SK-N-MC (cell line): ENCODE data around the gene DACT2.
A peak's percentile ranks its signal among the peaks of the same experiment; 100 is the strongest.
"Not testable (repeated sequence)": the region's sequence is repeated elsewhere in the genome, so short reads cannot be mapped to it uniquely, and the experiment has no call there.

Experiments
- DNase-seq: peaks from one replicate; pipeline ENCODE4 v3.0.0-alpha.2; 2011; ENCODE audit warnings: low read depth, low spot score
- H3K27ac ChIP-seq: fragments of 200-600 bp; sonication (generic); 2 replicates; pipeline ENCODE4 v1.5.1; 2016; ENCODE audit warnings: mixed run types
- H3K36me3 ChIP-seq: fragments of 200-600 bp; sonication (generic); 2 replicates; pipeline ENCODE4 v1.6.1; 2017; ENCODE audit warnings: antibody characterized with exemption, low read length, mixed read lengths; ENCODE audit not compliant: insufficient read depth
- H3K4me3 ChIP-seq: fragments of 200-600 bp; sonication (generic); 2 replicates; pipeline ENCODE4 v1.5.1; 2016
- H3K9ac ChIP-seq: fragments of 200-600 bp; sonication (generic); 2 replicates; pipeline ENCODE4 v1.8.0; 2017; ENCODE audit warnings: mixed run types, mixed read lengths; ENCODE audit not compliant: insufficient read length
- H3K9me3 ChIP-seq: fragments of 200-600 bp; sonication (generic); 2 replicates; pipeline ENCODE4 v1.6.1; 2017; ENCODE audit warnings: low read depth, mild to moderate bottlenecking, antibody characterized with exemption, low read length, moderate library complexity, mixed read lengths
- EZH2 ChIP-seq: fragments of 200-600 bp; sonication (generic); IDR thresholded peaks from one replicate; pipeline ENCODE4 v1.6.1; 2017; ENCODE audit warnings: antibody characterized with exemption
- FOXP2 ChIP-seq: optimal IDR thresholded peaks from 2 replicates; pipeline ENCODE3; 2011; ENCODE audit warnings: mild to moderate bottlenecking, moderate library complexity; ENCODE audit not compliant: insufficient read depth; ENCODE audit errors: extremely low read length, control extremely low read depth
- POLR2AphosphoS5 ChIP-seq: IDR thresholded peaks from 2 replicates; pipeline ENCODE4 v1.6.1; 2012; ENCODE audit warnings: mild to moderate bottlenecking, low read depth, low read length, borderline replicate concordance

DACT2 gene

GRCh38 chr6:168270274-168271172 lies 49.1 kb downstream of the DACT2 start:
- TF ChIP-seq FOXP2 = no peak
- TF ChIP-seq EZH2 = no peak
- TF ChIP-seq POLR2AphosphoS5 = no peak
- H3K9me3 ChIP-seq = no peaks in the 10 kb centered on the region
- no peak overlapping the region for H3K4me3 ChIP-seq
- H3K9ac ChIP-seq = no peak overlapping the region
- H3K27ac ChIP-seq = no peak overlapping the region
- no peaks in the 10 kb centered on the region for H3K36me3 ChIP-seq
- DNase-seq = no peak

DNA sequence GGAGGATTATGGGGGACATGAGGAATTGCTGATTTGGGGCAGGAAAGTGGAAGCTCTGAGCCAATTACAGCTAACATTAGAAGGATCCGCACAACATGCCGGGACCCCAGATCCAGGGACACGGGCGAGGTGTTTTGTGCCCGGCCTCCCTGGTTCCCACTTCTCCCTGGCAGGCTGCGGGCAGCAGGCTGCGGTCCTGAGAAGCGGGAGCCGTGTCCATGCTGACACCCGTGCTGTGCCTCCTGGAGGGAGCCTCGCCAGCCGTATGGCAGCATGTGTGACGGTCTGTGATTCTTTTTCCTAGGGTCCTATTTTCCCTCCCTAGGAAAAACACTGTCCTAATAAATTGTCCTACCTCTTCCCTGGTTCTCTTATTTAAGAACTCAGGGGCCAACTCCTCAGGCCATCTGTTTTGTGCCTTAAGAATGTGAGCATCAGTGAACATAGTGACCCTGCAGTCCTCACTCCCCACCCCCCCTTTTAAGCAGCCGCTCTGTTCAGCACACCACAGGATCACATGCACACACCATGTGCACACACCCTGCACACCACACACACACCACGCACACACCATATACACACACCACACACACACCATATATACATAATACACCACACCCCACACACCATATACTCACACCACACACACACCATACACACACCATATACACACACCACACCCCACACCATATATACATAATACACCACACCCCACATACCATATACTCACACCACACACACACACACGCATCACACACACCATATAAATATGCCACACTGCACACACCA lies 49.9 kb downstream of the DACT2 start:
- H3K9ac ChIP-seq = no peak overlapping the region
- no peak overlapping the region for H3K4me3 ChIP-seq
- TF ChIP-seq POLR2AphosphoS5 = no peak
- no peak for TF ChIP-seq FOXP2
- TF ChIP-seq EZH2 = no peak
- H3K9me3 ChIP-seq = no peaks in the 10 kb centered on the region
- H3K36me3 ChIP-seq = no peaks in the 10 kb centered on the region
- DNase-seq = no peak
- H3K27ac ChIP-seq = no peak overlapping the region

- H3K27ac ChIP-seq = peak overlapping the region; percentile 46; the same call in 1 of the 2 replicates
These were observed 50.8 kb downstream of the DACT2 start for GRCh38 chr6:168268755-168269154.

GRCh38 chr6:168267779-168268178 lies 51.8 kb downstream of the DACT2 start:
- H3K4me3 ChIP-seq, H3K9ac ChIP-seq, H3K36me3 ChIP-seq, H3K27ac ChIP-seq, DNase-seq, H3K9me3 ChIP-seq: not testable (repeated sequence)

More at GRCh38 chr6:168268755-168269154, 50.8 kb downstream of the DACT2 start:
- TF ChIP-seq EZH2 = no peak
- no peak for TF ChIP-seq FOXP2
- no peak for TF ChIP-seq POLR2AphosphoS5
- Histone ChIP-seq H3K36me3 (no peaks in the 10 kb centered on the region), H3K9ac (no peak overlapping the region), H3K4me3 (no peak overlapping the region), H3K9me3 (no peaks in the 10 kb centered on the region)
- no peak for DNase-seq

DNA sequence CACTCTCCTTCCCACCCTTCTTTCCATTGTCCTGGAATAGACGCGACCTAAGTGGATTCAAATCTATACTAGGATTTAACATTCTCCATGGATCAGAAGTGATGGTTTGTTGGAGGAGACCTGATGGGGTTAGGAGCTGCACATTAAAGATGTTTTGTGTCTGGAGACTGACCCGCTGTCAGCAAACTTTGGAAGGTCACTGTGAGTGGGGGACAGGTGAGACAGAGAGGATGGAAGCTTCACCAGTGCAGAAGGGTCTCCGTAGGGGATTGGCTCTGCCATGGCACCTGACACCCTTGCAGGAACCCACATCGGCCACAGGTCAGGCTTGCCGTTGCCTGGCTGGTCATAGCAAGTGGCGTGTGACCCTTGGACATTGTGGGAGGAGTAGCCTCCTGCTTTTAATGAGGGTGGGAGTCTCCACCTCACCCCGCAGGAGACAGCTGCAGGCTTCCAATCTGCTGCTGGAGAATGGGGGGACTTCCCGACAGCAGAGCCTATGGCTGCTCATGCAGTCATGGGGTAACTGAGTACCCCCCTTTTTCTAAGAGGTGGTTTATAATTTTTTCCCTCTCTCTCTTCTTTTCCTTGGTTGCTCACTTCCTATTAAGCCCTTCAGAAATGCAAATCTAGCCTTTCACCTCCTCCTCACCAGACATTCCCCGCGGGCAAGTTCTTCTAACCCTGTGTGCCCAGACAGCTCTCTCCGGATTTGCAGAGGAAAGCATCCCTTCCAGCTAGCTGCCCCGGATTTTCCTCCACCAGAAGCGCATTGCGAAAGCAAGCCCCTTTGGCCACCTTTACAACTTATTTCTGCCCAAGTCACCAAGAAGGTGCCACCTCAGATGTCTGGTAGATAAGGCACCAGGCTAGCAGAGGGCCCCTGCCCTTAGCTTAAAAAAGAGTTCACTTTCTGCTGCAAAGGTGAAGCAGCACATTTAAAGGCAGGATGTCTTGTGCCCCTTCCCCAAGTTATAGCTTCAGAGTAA lies 53.5 kb downstream of the DACT2 start:
- DNase-seq = no peak

DNA sequence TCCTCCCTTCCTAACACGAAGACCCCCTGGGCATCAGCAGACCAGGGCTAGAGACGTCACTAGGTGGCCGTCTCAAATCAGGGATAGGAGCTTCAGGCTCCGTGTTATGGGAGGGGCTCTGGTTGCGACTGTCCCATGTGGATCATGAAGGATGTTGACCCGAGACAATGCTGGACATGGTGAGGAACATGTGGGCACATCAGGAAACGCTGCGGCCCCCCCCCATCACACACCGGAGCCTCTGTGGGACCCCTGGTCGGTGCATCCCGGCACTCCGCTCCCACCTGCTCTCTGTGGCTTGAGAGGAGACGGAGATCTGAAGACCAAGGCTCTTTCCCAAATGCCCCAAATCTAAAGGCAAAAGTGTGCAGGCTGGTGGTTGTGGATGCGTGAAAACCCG lies 54.2 kb downstream of the DACT2 start:
- no peak overlapping the region for H3K9ac ChIP-seq

More for the DNA sequence above, 53.5 kb downstream of the DACT2 start:
- H3K36me3 ChIP-seq = no peaks in the 10 kb centered on the region
- H3K9ac ChIP-seq = no peak overlapping the region
- H3K27ac ChIP-seq = no peak overlapping the region
- TF ChIP-seq POLR2AphosphoS5 (no peak), EZH2 (no peak)
- H3K9me3 ChIP-seq = no peaks in the 10 kb centered on the region
- no peak overlapping the region for H3K4me3 ChIP-seq

DNA sequence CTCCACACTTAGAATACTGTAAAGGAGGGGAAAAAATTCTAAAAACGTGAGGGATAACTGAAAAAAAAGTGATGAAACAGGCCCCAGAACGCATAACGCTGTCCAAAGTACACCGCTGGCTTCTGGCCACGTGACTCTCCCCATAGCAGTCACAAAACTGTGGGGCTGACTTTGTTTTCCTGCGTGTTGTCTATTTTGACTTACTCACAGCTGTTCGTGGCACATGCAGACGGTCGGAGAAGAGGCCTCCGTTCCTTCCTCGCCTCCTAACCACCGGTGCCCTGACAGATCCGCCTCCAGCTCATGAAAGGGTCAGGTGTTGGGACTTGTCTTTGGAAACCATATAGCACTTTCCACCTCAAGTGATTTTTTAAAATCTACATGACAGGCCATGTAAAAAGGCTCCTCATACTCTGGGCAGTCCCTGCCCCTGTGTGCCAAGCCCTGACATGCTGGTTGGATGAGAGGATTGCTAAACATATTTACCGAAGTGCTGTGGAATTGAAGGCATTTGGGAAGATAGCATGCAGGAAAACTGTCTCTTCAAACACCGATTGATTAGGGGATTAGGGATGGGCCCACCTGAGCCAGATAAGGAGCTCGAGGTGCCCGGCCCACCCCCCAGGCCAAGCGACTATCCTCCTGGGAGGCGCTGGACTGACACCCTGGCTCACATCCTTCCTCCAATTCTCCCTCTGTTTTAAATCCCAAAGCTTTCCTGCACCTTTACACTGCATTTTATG lies 54.8 kb downstream of the DACT2 start:
- Histone ChIP-seq H3K36me3 (no peaks in the 10 kb centered on the region), H3K27ac (no peak overlapping the region), H3K9me3 (no peaks in the 10 kb centered on the region), H3K9ac (no peak overlapping the region), H3K4me3 (no peak overlapping the region)
- DNase-seq = no peak
- TF ChIP-seq EZH2 (no peak), POLR2AphosphoS5 (no peak), FOXP2 (no peak)

More for the DNA sequence above, 54.2 kb downstream of the DACT2 start:
- no peak for DNase-seq
- no peaks in the 10 kb centered on the region for H3K36me3 ChIP-seq
- TF ChIP-seq FOXP2 (no peak), EZH2 (no peak), POLR2AphosphoS5 (no peak)
- H3K9me3 ChIP-seq = no peaks in the 10 kb centered on the region
- H3K27ac ChIP-seq = no peak overlapping the region
- no peak overlapping the region for H3K4me3 ChIP-seq
